HL-60 (cell line): Measurements from ENCODE around the gene ASIC1.

Experiments used
- GABPA ChIP-seq: IDR thresholded peaks from 2 replicates; pipeline ENCODE4 v1.6.1; 2012; ENCODE audit warnings: low read depth
- POLR2AphosphoS5 ChIP-seq: IDR thresholded peaks from 2 replicates; pipeline ENCODE4 v1.6.1; 2012; ENCODE audit warnings: low read depth
- TF ChIP-seq, protein P1 (sequence below): IDR thresholded peaks from one replicate; pipeline ENCODE4 v1.5.1; 2011; ENCODE audit warnings: low read length, control low read depth, inconsistent platforms; ENCODE audit not compliant: insufficient read depth
- TF ChIP-seq, protein P2 (sequence below): IDR thresholded peaks from 2 replicates; pipeline ENCODE4 v1.6.1; 2012; ENCODE audit warnings: low read depth; ENCODE audit not compliant: insufficient replicate concordance

DNA sequence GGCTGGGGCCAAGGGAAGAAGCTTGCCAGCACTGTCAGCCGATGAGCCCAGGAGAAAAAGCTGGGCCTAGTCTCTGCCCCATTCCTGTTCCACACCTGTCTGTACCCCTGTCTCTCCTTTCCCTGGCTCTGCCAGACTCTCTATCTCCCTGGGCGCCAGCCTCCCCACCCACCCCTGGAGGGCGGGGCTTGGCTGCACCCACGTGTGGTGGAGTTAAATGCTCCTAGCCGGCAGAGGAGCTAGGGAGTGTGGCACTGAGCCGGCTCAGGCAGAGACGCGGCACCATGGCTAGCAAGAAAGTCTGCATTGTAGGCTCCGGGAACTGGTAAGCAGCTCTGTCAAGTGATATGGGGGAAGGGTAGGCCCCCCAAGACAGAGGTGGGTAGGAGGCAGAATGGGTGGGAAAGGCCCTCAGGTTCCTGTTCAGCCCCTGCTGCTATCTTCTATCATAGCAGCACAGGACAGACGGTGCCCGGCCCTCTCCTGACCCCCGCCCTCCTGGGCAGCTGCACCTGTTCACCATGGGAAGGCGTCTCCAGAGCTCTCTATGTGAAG is 46.4 kb downstream of the ASIC1 start, which contains the start of gene GPD1:
- TF ChIP-seq, protein P1, sequence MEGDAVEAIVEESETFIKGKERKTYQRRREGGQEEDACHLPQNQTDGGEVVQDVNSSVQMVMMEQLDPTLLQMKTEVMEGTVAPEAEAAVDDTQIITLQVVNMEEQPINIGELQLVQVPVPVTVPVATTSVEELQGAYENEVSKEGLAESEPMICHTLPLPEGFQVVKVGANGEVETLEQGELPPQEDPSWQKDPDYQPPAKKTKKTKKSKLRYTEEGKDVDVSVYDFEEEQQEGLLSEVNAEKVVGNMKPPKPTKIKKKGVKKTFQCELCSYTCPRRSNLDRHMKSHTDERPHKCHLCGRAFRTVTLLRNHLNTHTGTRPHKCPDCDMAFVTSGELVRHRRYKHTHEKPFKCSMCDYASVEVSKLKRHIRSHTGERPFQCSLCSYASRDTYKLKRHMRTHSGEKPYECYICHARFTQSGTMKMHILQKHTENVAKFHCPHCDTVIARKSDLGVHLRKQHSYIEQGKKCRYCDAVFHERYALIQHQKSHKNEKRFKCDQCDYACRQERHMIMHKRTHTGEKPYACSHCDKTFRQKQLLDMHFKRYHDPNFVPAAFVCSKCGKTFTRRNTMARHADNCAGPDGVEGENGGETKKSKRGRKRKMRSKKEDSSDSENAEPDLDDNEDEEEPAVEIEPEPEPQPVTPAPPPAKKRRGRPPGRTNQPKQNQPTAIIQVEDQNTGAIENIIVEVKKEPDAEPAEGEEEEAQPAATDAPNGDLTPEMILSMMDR = no peak
- TF ChIP-seq POLR2AphosphoS5 (no peak), GABPA (no peak)
- TF ChIP-seq, protein P2, sequence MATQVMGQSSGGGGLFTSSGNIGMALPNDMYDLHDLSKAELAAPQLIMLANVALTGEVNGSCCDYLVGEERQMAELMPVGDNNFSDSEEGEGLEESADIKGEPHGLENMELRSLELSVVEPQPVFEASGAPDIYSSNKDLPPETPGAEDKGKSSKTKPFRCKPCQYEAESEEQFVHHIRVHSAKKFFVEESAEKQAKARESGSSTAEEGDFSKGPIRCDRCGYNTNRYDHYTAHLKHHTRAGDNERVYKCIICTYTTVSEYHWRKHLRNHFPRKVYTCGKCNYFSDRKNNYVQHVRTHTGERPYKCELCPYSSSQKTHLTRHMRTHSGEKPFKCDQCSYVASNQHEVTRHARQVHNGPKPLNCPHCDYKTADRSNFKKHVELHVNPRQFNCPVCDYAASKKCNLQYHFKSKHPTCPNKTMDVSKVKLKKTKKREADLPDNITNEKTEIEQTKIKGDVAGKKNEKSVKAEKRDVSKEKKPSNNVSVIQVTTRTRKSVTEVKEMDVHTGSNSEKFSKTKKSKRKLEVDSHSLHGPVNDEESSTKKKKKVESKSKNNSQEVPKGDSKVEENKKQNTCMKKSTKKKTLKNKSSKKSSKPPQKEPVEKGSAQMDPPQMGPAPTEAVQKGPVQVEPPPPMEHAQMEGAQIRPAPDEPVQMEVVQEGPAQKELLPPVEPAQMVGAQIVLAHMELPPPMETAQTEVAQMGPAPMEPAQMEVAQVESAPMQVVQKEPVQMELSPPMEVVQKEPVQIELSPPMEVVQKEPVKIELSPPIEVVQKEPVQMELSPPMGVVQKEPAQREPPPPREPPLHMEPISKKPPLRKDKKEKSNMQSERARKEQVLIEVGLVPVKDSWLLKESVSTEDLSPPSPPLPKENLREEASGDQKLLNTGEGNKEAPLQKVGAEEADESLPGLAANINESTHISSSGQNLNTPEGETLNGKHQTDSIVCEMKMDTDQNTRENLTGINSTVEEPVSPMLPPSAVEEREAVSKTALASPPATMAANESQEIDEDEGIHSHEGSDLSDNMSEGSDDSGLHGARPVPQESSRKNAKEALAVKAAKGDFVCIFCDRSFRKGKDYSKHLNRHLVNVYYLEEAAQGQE = no peak
